Memory B cell (primary cell): Measurements from ENCODE around the gene ENOX1.
"Not testable (repeated sequence)": the region's sequence is repeated elsewhere in the genome, so short reads cannot be mapped to it uniquely, and the experiment has no call there.

Source experiments
- ATAC-seq: fragments of 150-1000 bp; cut with Tn5 transposase; 2 replicates; pipeline ENCODE4 v1.10.0; 2021; ENCODE audit warnings: low read depth, mild to moderate bottlenecking, moderate library complexity
- DNase-seq, 2 donors: peaks; one replicate each; pipeline ENCODE4 v3.0.0; 2022; ENCODE audit warnings: low spot score in 2 of 2
- H3K27ac Mint-ChIP-seq: one replicate; pipeline ENCODE4 v1.8.0; 2022; ENCODE audit warnings: mild to moderate bottlenecking, moderate library complexity, mixed read lengths
- H3K27me3 Mint-ChIP-seq: one replicate; pipeline ENCODE4 v1.8.0; 2022; ENCODE audit warnings: mixed read lengths
- H3K36me3 Mint-ChIP-seq: one replicate; pipeline ENCODE4 v1.8.0; 2022; ENCODE audit warnings: mild to moderate bottlenecking, mixed read lengths
- H3K4me1 Mint-ChIP-seq: one replicate; pipeline ENCODE4 v1.8.0; 2022; ENCODE audit warnings: mixed read lengths
- H3K4me3 Mint-ChIP-seq: one replicate; pipeline ENCODE4 v1.8.0; 2022; ENCODE audit warnings: mild to moderate bottlenecking, moderate library complexity, mixed read lengths
- H3K9me3 Mint-ChIP-seq: one replicate; pipeline ENCODE4 v1.8.0; 2022; ENCODE audit warnings: mixed read lengths

ENOX1 gene

GRCh38 chr13:43351612-43352011 lies 435.2 kb downstream of the ENOX1 start:
- not testable (repeated sequence) for H3K27ac Mint-ChIP-seq, H3K4me1 Mint-ChIP-seq, H3K4me3 Mint-ChIP-seq, H3K27me3 Mint-ChIP-seq, H3K9me3 Mint-ChIP-seq, ATAC-seq, DNase-seq, H3K36me3 Mint-ChIP-seq

GRCh38 chr13:43348397-43348796 lies 438.4 kb downstream of the ENOX1 start:
- Mint-ChIP-seq H3K4me1 (no peaks in the 10 kb centered on the region), H3K27ac (no peak overlapping the region), H3K27me3 (peaks cover 13% of the 10 kb centered on the region), H3K4me3 (no peak overlapping the region), H3K36me3 (no peaks in the 10 kb centered on the region), H3K9me3 (no peaks in the 10 kb centered on the region)
- no peak for DNase-seq
- ATAC-seq: no peak

GRCh38 chr13:43347877-43348276 lies 438.9 kb downstream of the ENOX1 start:
- no peak overlapping the region for H3K4me3 Mint-ChIP-seq
- H3K27me3 Mint-ChIP-seq: peaks cover 11% of the 10 kb centered on the region
- no peak for ATAC-seq
- H3K36me3 Mint-ChIP-seq: no peaks in the 10 kb centered on the region
- no peak for DNase-seq
- H3K4me1 Mint-ChIP-seq: no peaks in the 10 kb centered on the region
- no peak overlapping the region for H3K27ac Mint-ChIP-seq
- no peaks in the 10 kb centered on the region for H3K9me3 Mint-ChIP-seq

- DNase-seq: no peak
- H3K9me3 Mint-ChIP-seq: no peaks in the 10 kb centered on the region
- H3K4me1 Mint-ChIP-seq: no peaks in the 10 kb centered on the region
- H3K36me3 Mint-ChIP-seq: no peaks in the 10 kb centered on the region
- ATAC-seq: no peak
- H3K27me3 Mint-ChIP-seq: peaks cover 10% of the 10 kb centered on the region
- H3K4me3 Mint-ChIP-seq: no peak overlapping the region
- no peak overlapping the region for H3K27ac Mint-ChIP-seq
These were observed 440.3 kb downstream of the ENOX1 start for GRCh38 chr13:43346427-43346826.

- Mint-ChIP-seq H3K27me3 (peaks cover 15% of the 10 kb centered on the region), H3K36me3 (no peaks in the 10 kb centered on the region), H3K4me3 (no peak overlapping the region), H3K4me1 (no peaks in the 10 kb centered on the region), H3K9me3 (no peaks in the 10 kb centered on the region), H3K27ac (no peak overlapping the region)
- ATAC-seq: no peak
- DNase-seq: no peak
These were observed 443.1 kb downstream of the ENOX1 start for GRCh38 chr13:43343645-43344044.

GRCh38 chr13:43339805-43340550 lies 446.8 kb downstream of the ENOX1 start:
- no peak for DNase-seq
- H3K9me3 Mint-ChIP-seq: no peaks in the 10 kb centered on the region
- no peak overlapping the region for H3K4me3 Mint-ChIP-seq
- ATAC-seq: no peak
- no peak overlapping the region for H3K27ac Mint-ChIP-seq
- no peaks in the 10 kb centered on the region for H3K36me3 Mint-ChIP-seq
- no peaks in the 10 kb centered on the region for H3K4me1 Mint-ChIP-seq
- peaks cover 11% of the 10 kb centered on the region for H3K27me3 Mint-ChIP-seq

GRCh38 chr13:43339145-43339804 lies 447.5 kb downstream of the ENOX1 start:
- H3K4me1 Mint-ChIP-seq: no peaks in the 10 kb centered on the region
- H3K27ac Mint-ChIP-seq: no peak overlapping the region

GRCh38 chr13:43335764-43336163 lies 451.0 kb downstream of the ENOX1 start:
- Mint-ChIP-seq H3K27me3 (peaks cover 5% of the 10 kb centered on the region), H3K36me3 (no peaks in the 10 kb centered on the region), H3K9me3 (no peaks in the 10 kb centered on the region), H3K27ac (no peak overlapping the region), H3K4me1 (no peaks in the 10 kb centered on the region), H3K4me3 (no peak overlapping the region)
- ATAC-seq: no peak
- no peak for DNase-seq

More at GRCh38 chr13:43339145-43339804, 447.5 kb downstream of the ENOX1 start:
- H3K36me3 Mint-ChIP-seq: no peaks in the 10 kb centered on the region
- DNase-seq (no peak), ATAC-seq (no peak)
- H3K4me3 Mint-ChIP-seq: no peak overlapping the region
- H3K27me3 Mint-ChIP-seq: peaks cover 9% of the 10 kb centered on the region
- H3K9me3 Mint-ChIP-seq: no peaks in the 10 kb centered on the region

GRCh38 chr13:43333176-43333575 lies 453.6 kb downstream of the ENOX1 start:
- no peaks in the 10 kb centered on the region for H3K36me3 Mint-ChIP-seq
- no peak overlapping the region for H3K4me3 Mint-ChIP-seq
- no peak overlapping the region for H3K27ac Mint-ChIP-seq
- no peaks in the 10 kb centered on the region for H3K9me3 Mint-ChIP-seq
- ATAC-seq: no peak
- no peaks in the 10 kb centered on the region for H3K4me1 Mint-ChIP-seq
- H3K27me3 Mint-ChIP-seq: peaks cover 2% of the 10 kb centered on the region
- DNase-seq: no peak

- H3K27me3 Mint-ChIP-seq: peaks cover 2% of the 10 kb centered on the region
- H3K36me3 Mint-ChIP-seq: no peaks in the 10 kb centered on the region
- no peak overlapping the region for H3K27ac Mint-ChIP-seq
- H3K4me1 Mint-ChIP-seq: no peaks in the 10 kb centered on the region
- DNase-seq (no peak), ATAC-seq (no peak)
- no peaks in the 10 kb centered on the region for H3K9me3 Mint-ChIP-seq
- H3K4me3 Mint-ChIP-seq: no peak overlapping the region
These were observed 455.1 kb downstream of the ENOX1 start for GRCh38 chr13:43331672-43332071.

- Mint-ChIP-seq H3K4me1 (no peaks in the 10 kb centered on the region), H3K9me3 (no peaks in the 10 kb centered on the region), H3K27me3 (peaks cover 2% of the 10 kb centered on the region), H3K27ac (no peak overlapping the region), H3K36me3 (no peaks in the 10 kb centered on the region), H3K4me3 (no peak overlapping the region)
- ATAC-seq (no peak), DNase-seq (no peak)
These were observed 457.1 kb downstream of the ENOX1 start for GRCh38 chr13:43329702-43330101.

GRCh38 chr13:43328907-43329306 lies 457.9 kb downstream of the ENOX1 start:
- Mint-ChIP-seq H3K36me3 (no peaks in the 10 kb centered on the region), H3K4me3 (no peak overlapping the region), H3K9me3 (no peaks in the 10 kb centered on the region), H3K27me3 (peaks cover 2% of the 10 kb centered on the region), H3K4me1 (no peaks in the 10 kb centered on the region), H3K27ac (no peak overlapping the region)
- DNase-seq (no peak), ATAC-seq (no peak)

- no peak for ATAC-seq
- Mint-ChIP-seq H3K27me3 (peaks cover 3% of the 10 kb centered on the region), H3K4me3 (no peak overlapping the region)
These were observed 460.7 kb downstream of the ENOX1 start for GRCh38 chr13:43326100-43326499.

GRCh38 chr13:43325636-43326035 lies 461.1 kb downstream of the ENOX1 start:
- Mint-ChIP-seq H3K4me3 (no peak overlapping the region), H3K4me1 (no peaks in the 10 kb centered on the region), H3K9me3 (no peaks in the 10 kb centered on the region), H3K27ac (no peak overlapping the region), H3K27me3 (peaks cover 3% of the 10 kb centered on the region), H3K36me3 (no peaks in the 10 kb centered on the region)
- DNase-seq: no peak
- no peak for ATAC-seq

More at GRCh38 chr13:43326100-43326499, 460.7 kb downstream of the ENOX1 start:
- Mint-ChIP-seq H3K9me3 (no peaks in the 10 kb centered on the region), H3K4me1 (no peaks in the 10 kb centered on the region), H3K27ac (no peak overlapping the region), H3K36me3 (no peaks in the 10 kb centered on the region)
- no peak for DNase-seq

- Mint-ChIP-seq H3K9me3 (no peaks in the 10 kb centered on the region), H3K27ac (no peak overlapping the region), H3K36me3 (no peaks in the 10 kb centered on the region), H3K4me3 (no peak overlapping the region), H3K27me3 (peaks cover 3% of the 10 kb centered on the region), H3K4me1 (no peaks in the 10 kb centered on the region)
- ATAC-seq (no peak), DNase-seq (no peak)
These were observed 462.6 kb downstream of the ENOX1 start for GRCh38 chr13:43324129-43324528.
